Raji (cell line): ENCODE data around the gene VAV1.

Experiments used
- POLR2A ChIP-seq: IDR thresholded peaks from 2 replicates; pipeline ENCODE4 v1.6.1; 2011; ENCODE audit warnings: low read depth, low read length, control low read depth; ENCODE audit not compliant: insufficient read depth

VAV1 gene

DNA sequence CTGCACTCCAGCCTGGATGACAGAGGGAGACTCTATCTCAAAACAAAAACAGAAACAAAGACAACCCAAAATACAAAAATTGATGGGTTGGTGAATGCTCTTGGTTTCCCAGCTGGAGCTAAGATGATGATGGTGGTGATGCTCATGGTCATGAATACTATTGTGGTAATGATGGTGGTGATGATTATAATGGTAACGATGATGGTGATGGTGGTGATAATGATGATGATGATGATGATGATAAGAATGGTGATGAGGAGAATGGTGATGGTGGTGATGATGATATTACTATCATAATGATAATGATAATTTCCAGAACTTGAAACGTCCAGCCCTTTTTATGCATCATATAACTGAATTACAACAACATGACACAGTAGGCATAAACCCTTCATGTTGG, 40.1 kb downstream of the VAV1 start:
- TF ChIP-seq POLR2A = no peak

DNA sequence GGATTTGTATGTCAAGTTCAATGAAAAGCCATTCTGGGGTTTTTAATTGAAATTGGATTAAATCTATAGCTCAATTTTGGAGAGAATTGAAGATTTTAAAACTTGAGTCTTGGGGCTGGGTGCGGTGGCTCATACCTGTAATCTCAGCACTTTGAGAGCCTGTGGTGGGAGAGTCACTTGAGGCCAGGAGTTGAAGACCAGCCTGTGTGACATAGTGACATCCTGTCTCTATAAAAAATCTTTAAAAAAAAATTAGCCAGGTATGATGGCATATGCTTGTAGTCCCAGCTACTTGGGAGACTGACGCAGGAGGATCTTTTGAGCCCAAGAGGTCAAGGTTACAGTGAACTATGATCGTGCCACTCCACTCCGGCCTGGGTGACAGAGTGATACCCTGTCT, 41.2 kb downstream of the VAV1 start:
- TF ChIP-seq POLR2A = no peak

GRCh38 chr19:6817179-6817578, 44.7 kb downstream of the VAV1 start:
- TF ChIP-seq POLR2A = no peak

GRCh38 chr19:6818246-6818645, 45.7 kb downstream of the VAV1 start:
- no peak for TF ChIP-seq POLR2A

- TF ChIP-seq POLR2A = no peak
Measured at GRCh38 chr19:6819323-6819722, 46.8 kb downstream of the VAV1 start.

DNA sequence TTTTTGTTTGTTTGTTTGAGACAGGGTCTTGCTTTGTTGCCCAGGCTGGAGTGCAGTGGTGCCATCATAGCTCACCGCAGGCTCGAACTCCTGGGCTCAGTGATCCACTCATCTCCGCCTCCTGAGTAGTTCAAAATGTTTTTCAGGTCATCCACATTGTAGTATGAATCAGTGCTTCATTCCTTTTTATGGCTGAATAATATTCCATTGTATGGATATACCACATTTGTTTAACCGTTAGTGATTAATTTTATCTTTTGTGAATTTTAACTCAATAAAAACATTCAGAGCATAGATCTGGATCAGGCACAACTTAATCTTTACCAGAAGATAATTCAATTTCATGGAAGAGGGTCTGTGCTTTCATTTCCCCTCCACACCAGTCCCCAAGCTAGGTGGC, 47.7 kb downstream of the VAV1 start:
- no peak for TF ChIP-seq POLR2A

DNA sequence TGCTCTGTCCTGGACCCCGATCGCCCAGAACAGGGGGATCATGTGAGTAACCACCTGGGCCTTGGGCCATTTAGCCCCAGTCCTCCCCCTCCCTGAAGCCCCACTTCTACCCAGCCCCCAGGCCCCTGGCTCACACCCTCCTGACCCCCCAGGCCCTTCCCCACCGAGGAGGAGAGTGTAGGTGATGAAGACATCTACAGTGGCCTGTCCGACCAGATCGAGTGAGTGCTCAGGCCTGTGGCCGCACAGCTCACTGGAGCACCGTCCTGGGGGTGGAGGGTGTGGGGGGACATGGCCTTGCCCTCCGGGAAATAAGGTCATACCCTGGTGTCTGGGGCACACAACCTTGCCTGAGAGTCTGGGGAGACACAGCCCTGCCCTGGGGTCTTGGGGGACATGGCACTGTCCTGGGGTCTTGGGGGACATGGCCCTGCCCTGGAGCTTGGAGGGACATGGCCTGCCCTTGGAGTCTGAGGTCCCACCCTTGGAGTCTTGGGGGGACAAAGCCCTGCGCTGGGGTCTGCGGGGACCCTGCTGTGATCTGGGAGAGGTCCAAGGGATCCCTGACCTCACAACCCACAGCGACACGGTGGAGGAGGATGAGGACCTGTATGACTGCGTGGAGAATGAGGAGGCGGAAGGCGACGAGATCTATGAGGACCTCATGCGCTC, 49.3 kb downstream of the VAV1 start:
- no peak for TF ChIP-seq POLR2A

- TF ChIP-seq POLR2A = no peak
Measured at GRCh38 chr19:6822311-6822670, 49.8 kb downstream of the VAV1 start.

- TF ChIP-seq POLR2A = no peak
Measured at GRCh38 chr19:6825076-6825774, 52.7 kb downstream of the VAV1 start.

DNA sequence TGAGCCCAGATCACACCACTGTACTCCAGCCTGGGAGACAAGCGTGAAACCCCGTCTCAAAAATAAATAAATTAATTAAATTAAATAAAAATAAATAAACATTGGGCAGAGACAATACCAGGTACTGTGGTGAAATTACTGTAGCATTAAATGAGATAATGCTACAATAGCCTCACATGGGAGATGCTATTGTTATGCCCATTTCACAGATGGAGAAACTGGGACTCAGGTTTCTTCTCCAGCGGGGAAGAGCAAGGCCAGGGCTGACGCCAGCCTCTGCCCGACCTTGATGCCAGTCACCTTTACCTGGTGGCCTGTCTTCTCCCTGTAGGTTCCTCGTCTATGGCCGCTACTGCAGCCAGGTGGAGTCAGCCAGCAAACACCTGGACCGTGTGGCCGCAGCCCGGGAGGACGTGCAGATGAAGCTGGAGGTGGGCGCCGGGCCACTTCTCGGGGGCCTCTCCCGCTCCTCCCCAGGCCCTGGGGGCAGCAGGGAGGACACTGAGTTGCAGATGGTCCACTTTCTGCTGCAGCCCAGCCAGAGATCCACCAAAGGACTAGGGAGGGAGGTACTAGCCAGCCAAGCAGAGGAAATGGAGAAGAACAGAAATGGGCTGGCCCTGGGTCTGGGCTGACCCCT, 53.9 kb downstream of the VAV1 start:
- no peak for TF ChIP-seq POLR2A

DNA sequence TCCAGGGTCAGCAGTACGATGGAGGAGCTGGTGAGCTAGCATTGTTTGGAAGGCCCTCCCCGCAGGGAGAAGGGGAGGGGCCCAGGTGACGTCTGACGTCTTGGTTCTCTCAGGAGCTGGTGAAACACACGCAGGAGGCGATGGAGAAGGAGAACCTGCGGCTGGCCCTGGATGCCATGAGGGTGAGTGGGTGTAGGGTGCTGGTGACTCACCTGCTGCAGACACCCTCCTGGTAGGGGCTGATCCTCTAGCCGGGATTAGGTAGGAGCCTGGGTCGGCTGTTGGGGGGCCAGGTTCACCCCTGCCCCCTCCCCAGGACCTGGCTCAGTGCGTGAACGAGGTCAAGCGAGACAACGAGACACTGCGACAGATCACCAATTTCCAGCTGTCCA, 55.8 kb downstream of the VAV1 start:
- no peak for TF ChIP-seq POLR2A

GRCh38 chr19:6828698-6829633, 56.5 kb downstream of the VAV1 start:
- TF ChIP-seq POLR2A = no peak

DNA sequence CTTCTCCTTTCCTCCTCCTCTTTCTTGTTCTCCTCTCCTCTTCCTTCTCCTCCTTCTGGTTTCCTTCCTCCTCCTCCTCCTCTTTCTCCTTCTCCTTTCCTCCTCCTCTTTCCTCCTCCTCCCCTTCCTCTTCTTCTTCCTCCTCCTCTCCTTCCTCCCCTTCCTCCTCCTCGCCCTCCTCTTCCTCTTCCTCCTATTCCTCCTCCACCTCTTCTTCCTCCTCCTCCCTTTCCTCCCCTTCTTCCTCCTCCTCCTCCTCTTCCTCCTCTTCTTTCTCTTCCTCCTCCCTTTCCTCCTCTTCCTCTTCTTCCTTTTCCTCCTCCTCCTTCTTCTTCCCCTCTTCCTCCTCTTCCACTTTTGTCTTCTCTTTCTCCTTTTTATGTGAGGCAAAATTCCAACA, 59.9 kb downstream of the VAV1 start:
- no peak for TF ChIP-seq POLR2A

DNA sequence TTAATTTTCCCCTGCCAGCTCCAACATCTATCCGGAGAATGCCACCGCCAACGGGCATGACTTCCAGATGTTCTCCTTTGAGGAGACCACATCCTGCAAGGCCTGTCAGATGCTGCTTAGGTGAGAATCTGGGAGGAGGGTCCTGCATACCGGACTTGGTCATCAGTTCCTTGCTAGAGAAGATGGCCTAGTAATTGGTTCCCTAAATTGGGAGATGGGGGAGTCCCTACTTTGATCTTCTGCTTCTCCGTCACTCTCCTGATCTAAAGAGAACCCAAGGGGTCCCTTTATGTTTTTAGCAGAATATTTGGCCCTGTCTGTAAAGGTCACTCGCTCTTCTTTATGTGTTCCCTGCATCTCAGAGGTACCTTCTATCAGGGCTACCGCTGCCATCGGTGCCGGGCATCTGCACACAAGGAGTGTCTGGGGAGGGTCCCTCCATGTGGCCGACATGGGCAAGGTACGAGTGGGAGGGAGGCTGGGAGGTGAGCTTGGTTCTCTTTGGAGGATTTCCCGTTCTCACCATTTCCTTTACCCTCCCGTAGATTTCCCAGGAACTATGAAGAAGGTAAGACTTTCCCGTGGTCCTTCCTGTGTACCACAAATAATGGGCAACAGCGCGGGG, 60.8 kb downstream of the VAV1 start:
- no peak for TF ChIP-seq POLR2A

DNA sequence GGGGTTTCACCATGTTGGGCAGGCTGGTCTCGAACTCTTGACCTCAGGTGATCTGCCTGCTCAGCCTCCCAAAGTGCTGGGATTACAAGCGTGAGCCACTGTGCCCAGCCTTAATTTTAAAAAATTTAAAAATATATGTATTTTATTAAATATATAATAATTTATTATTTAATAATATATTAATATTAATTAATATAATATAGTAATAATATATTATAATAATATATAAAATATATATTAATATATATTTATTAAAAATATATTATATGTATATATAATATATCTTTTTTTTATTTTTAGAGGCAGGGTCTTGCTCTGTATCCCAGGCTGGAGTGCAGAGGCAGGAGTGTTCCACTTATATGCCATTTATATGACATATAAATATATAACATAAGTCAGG, 61.9 kb downstream of the VAV1 start:
- no peak for TF ChIP-seq POLR2A
